MCF 10A (cell line): ENCODE measurements around the gene PLPP3. TPM values are rescaled to one million over a fixed set of nuclear protein-coding genes. Genes with fewer than 3 reads are reported as not detected.

ENCODE experiments used
- BruUV-seq: library from RNA; stranded (reverse); fragments of 400-500 nt; replicated peaks from 2 replicates; lab custom pipeline; 2021; lab: Mats Ljungman, UMichigan
- CTCF ChIA-PET: fragments of 300-600 bp; sonication (Branson Sonifier 250); formaldehyde crosslinking; extraction: SDS; loops from one replicate; lab custom pipeline; 2021; ENCODE audit warnings: antibody characterized with exemption, inconsistent platforms; lab: Yijun Ruan, JAX
- POLR2A ChIA-PET: fragments of 300-600, 350-650 bp; sonication (Branson Sonifier 250); formaldehyde crosslinking; extraction: SDS; loops from one replicate; lab custom pipeline; 2020; ENCODE audit warnings: antibody characterized with exemption, inconsistent platforms; lab: Yijun Ruan, JAX
- DNase-seq: peaks from one replicate; pipeline ENCODE4 v3.0.0-alpha.2; 2018; ENCODE audit not compliant: unreplicated experiment
- H3K27ac Mint-ChIP-seq: one replicate; pipeline ENCODE4 v1.8.0; 2022; ENCODE audit warnings: mild to moderate bottlenecking, low read depth, mixed read lengths; ENCODE audit not compliant: unreplicated experiment
- H3K27me3 Mint-ChIP-seq: one replicate; pipeline ENCODE4 v1.8.0; 2022; ENCODE audit warnings: mixed read lengths; ENCODE audit not compliant: insufficient read depth, unreplicated experiment
- H3K36me3 Mint-ChIP-seq: one replicate; pipeline ENCODE4 v1.8.0; 2022; ENCODE audit warnings: mild to moderate bottlenecking, moderate library complexity, mixed read lengths; ENCODE audit not compliant: insufficient read depth, unreplicated experiment
- H3K4me1 Mint-ChIP-seq: one replicate; pipeline ENCODE4 v1.8.0; 2022; ENCODE audit warnings: mixed read lengths; ENCODE audit not compliant: insufficient read depth, unreplicated experiment
- H3K4me3 Mint-ChIP-seq: one replicate; pipeline ENCODE4 v1.8.0; 2022; ENCODE audit warnings: mild to moderate bottlenecking, moderate library complexity, mixed read lengths; ENCODE audit not compliant: unreplicated experiment
- H3K9me3 Mint-ChIP-seq: one replicate; pipeline ENCODE4 v1.8.0; 2022; ENCODE audit warnings: mixed read lengths; ENCODE audit not compliant: unreplicated experiment
- intact Hi-C: fragments of 100-400 bp; cut with micrococcal nuclease; formaldehyde crosslinking; loops from 2 replicates; pipeline ENCODE4 v1.14.1; 2022
- total RNA-seq: library from RNA; stranded (reverse); gene quantifications from 2 replicates; pipeline ENCODE4 v1.2.3, GENCODE V29; 2022
- TF ChIP-seq, protein P1 (sequence below): fragments of 200-600 bp; IDR thresholded peaks from one replicate; pipeline ENCODE4 v1.8.0; 2022; ENCODE audit warnings: antibody characterized with exemption, mild to moderate bottlenecking; ENCODE audit not compliant: unreplicated experiment

PLPP3 gene
- total RNA-seq, 1 experiment from 2014 or later: 0.84 TPM

DNA sequence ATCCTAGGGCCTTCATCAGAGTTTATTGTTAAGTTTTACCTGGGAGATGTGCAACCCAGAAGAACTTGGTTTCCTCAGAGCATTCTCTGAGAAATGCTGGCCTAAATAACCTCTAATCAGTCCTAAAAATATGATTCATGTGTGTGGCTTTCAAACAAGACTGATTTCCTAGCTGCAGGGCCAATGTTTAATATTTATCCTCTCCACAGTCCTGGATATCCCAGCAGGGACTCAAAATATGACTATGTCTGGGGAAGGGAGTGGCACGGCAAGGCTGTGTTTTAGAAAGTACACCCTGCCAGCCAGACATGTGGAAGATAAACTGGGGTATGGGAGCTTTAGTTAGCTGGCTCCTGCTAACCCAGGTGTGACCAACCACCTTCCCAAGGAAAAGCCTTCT, 26.3 kb downstream of the PLPP3 start:
- Mint-ChIP-seq H3K27me3 (no peaks in the 10 kb centered on the region), H3K4me3 (no peak overlapping the region), H3K36me3 (no peaks in the 10 kb centered on the region), H3K4me1 (no peaks in the 10 kb centered on the region), H3K27ac (no peak overlapping the region), H3K9me3 (no peaks in the 10 kb centered on the region)
- no TSS peak for BruUV-seq
- ChIA-PET POLR2A (interaction anchor here (0.5 kb wide), 1 partner anchor 1409 kb away, joined by 3 read pairs; no protein-coding TSS in a partner anchor), CTCF (interaction anchor here (1.6 kb wide), 2 partner anchors 10 to 22 kb away, joined by 3 to 4 read pairs; no protein-coding TSS in a partner anchor)
- no peak for DNase-seq
- intact Hi-C loops: no loop called here
- TF ChIP-seq, protein P1, sequence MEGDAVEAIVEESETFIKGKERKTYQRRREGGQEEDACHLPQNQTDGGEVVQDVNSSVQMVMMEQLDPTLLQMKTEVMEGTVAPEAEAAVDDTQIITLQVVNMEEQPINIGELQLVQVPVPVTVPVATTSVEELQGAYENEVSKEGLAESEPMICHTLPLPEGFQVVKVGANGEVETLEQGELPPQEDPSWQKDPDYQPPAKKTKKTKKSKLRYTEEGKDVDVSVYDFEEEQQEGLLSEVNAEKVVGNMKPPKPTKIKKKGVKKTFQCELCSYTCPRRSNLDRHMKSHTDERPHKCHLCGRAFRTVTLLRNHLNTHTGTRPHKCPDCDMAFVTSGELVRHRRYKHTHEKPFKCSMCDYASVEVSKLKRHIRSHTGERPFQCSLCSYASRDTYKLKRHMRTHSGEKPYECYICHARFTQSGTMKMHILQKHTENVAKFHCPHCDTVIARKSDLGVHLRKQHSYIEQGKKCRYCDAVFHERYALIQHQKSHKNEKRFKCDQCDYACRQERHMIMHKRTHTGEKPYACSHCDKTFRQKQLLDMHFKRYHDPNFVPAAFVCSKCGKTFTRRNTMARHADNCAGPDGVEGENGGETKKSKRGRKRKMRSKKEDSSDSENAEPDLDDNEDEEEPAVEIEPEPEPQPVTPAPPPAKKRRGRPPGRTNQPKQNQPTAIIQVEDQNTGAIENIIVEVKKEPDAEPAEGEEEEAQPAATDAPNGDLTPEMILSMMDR: no peak

DNA sequence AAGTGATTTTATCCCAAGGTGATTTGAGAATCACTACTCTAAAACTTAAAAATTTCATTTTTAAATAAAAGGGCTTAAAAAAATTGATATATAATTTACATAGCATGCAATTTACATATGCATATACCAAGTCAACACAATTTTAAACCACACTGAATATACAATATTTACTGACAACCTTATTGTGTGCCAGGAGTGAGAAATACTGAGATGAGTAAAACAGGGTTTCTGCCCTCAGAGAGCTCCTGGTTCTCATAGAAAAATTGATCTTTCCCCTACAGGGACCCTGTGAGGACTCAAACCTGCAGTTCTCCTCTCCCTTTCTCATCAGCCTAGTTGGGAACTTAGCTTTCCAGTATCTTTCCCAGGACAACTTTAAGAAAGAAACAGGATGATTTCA, 27.0 kb downstream of the PLPP3 start:
- no peak for DNase-seq
- Mint-ChIP-seq H3K4me1 (no peaks in the 10 kb centered on the region), H3K9me3 (no peaks in the 10 kb centered on the region), H3K36me3 (no peaks in the 10 kb centered on the region), H3K27ac (no peak overlapping the region), H3K27me3 (no peaks in the 10 kb centered on the region), H3K4me3 (no peak overlapping the region)
- BruUV-seq: no TSS peak
- ChIA-PET CTCF (interaction anchor here (1.6 kb wide), 2 partner anchors 11 to 23 kb away, joined by 3 to 4 read pairs; no protein-coding TSS in a partner anchor), POLR2A (interaction anchor here (0.5 kb wide), 1 partner anchor 1409 kb away, joined by 3 read pairs; no protein-coding TSS in a partner anchor)
- intact Hi-C loops: no loop called here
- TF ChIP-seq, protein P1: no peak

DNA sequence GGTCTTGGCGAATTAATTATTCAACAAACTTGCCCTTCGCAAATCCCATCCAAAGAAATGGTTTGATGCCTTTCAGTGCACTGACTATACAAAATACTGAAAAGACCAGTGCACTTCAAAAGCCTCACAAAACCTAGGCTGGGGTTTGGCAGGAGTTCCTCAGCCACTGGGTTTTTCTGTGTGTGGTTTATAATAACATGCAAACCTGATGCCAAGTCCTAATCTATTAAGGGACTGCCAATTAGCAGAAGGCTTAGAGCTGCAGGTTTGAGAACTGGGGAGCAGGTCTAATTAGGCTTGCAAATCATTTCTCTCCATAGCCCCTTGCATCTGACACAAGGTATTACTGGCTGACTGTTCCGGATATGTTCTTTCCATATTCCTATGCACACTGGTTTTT, 27.7 kb downstream of the PLPP3 start:
- H3K4me1 Mint-ChIP-seq: no peaks in the 10 kb centered on the region

DNA sequence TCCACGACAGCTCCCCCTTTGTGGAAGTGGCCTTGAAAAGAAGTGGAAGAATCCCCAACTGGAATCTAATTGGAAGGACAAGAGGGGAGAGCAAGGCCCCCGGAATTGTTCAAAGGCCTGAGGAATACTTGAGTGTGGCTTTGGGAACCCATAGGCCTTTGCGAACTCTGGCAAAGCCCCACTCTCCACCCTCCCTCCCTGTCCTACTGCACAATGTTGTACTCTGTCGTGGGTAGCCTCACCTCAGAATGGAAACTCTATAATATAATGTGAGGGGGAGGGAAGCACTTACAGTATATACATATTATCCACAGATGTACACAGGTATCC, 28.5 kb downstream of the PLPP3 start:
- no peak overlapping the region for H3K27ac Mint-ChIP-seq
- H3K4me1 Mint-ChIP-seq: no peaks in the 10 kb centered on the region
- ChIA-PET POLR2A (no interaction called here), CTCF (interaction anchor here (0.6 kb wide), 1 partner anchor 1606 kb away, joined by 3 read pairs; no protein-coding TSS in a partner anchor)
- H3K9me3 Mint-ChIP-seq: no peaks in the 10 kb centered on the region
- no TSS peak for BruUV-seq
- no peaks in the 10 kb centered on the region for H3K27me3 Mint-ChIP-seq
- TF ChIP-seq, protein P1: no peak
- no peak overlapping the region for H3K4me3 Mint-ChIP-seq
- H3K36me3 Mint-ChIP-seq: no peaks in the 10 kb centered on the region
- no peak for DNase-seq
- intact Hi-C loops: no loop called here

More for the DNA sequence above, 27.7 kb downstream of the PLPP3 start:
- Mint-ChIP-seq H3K36me3 (no peaks in the 10 kb centered on the region), H3K9me3 (no peaks in the 10 kb centered on the region), H3K27ac (no peak overlapping the region), H3K27me3 (no peaks in the 10 kb centered on the region), H3K4me3 (no peak overlapping the region)
- BruUV-seq: no TSS peak
- TF ChIP-seq, protein P1: no peak
- CTCF ChIA-PET: interaction anchor here (0.6 kb wide), 1 partner anchor 1607 kb away, joined by 3 read pairs; no protein-coding TSS in a partner anchor
- no peak for DNase-seq
- intact Hi-C loops: no loop called here
- POLR2A ChIA-PET: no interaction called here
